ENCODE measurements around the gene PARVA. TPM values are rescaled to one million over a fixed set of nuclear protein-coding genes. Genes with fewer than 3 reads are reported as not detected.

PARVA gene
- total and polyA plus RNA-seq, 3 donors from 2014 or later: 18.7 to 23.7 (median 23.6) TPM

DNA sequence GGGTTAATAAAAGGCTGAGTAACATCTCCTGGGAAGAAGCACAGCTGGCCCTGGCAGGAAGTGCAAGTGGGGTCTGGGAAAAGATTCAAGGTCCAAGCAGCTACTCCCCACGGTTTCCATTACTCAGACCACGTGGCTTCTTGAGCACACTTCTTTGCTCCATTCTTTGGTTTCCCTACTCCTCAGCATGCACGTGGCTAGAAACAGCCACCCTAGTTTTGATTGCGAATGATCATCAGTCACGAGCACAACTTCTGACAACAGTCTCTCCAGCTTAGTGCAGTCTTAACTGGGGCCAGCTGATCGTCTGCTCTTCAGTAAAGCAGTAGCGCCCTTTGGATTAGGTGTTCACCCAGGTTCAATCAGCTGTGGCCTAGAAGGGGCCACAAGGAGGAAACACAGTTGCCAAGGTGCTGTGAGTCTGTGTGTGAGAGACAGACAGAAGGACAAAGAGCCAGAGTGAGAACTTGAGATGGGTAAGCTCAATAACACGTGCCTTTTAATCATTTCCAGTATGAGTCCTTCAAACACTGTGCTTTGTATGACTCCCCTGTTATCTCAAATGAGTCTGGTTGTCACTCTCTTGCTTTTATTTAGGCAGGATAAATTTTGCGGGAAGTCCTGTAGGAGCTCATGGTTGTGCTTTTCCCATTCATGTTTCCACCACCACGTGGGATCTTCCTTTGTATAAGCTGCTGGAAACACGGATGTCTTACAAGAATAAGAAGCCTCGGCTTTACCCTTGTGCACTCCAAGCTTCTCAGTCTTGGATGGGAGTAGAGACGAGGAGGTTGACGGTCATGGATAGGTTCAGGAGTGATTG is 901 bp upstream of the PARVA start:
- H3K4me1 ChIP-seq: peaks cover 15% of the 10 kb centered on the region
- DNase-seq: peak; percentile 47
- H3K4me3 ChIP-seq: peak overlapping the region; percentile 73 to 78
- no peaks in the 10 kb centered on the region for H3K27me3 ChIP-seq
- peak overlapping the region; percentile 90 to 98 for H3K27ac ChIP-seq
- no peak for TF ChIP-seq POLR2A (IDR thresholded peaks at IDR 0.05)
- TF ChIP-seq CTCF (IDR thresholded peaks at IDR 0.05): no peak
- no peaks in the 10 kb centered on the region for H3K9me3 ChIP-seq
- no peaks in the 10 kb centered on the region for H3K36me3 ChIP-seq (ENCODE audit: low read depth, missing control alignments)
- 32 to 38% methylated on average over 14 of the region's 14 CpGs for WGBS, 2 donors
- intact Hi-C loops (cut with DNase I; ENCODE audit: low total_unique reads): no loop called here

DNA sequence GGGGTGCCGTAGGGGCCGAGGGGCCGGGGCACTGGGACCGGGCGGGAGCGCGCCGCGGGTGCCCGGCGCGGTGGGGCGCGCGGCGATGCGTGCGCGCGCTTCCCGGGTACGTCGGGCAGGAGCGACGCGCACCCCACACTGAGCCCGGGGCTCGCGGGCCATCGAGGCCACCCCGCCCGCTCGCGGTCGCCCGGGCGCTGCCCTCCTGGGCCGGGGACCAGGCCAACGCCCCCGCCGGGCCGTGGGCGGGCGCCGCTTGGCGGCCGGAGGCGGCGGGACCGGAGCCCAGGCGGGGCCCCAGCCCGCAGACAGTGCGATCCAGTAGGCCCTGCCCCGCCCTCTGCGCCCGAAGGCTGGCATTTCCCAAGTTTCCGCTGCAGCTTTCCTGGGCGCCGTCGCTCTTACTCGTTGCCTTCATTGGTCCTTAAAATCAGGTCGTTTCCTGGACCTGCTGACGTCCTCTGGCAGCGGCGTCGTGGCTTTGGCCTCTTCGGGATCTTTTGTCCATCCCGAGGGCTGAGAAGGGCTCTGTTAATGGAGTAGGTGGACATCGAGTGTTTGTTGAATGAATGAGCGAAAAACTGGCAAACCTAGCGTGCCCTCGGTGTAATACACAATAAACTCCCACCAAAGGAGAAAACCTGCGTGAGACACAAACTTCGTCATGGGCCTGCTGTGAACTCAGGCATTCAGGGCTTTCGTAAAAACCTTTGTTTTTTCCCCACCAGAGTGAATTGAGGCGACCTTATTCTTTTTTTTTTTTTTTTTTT is 638 bp downstream of the PARVA start:
- DNase-seq: peak; percentile 76
- TF ChIP-seq CTCF (IDR thresholded peaks at IDR 0.05) (no peak), POLR2A (IDR thresholded peaks at IDR 0.05) (no peak)
- Histone ChIP-seq H3K27ac (peak overlapping the region; percentile 90 to 98), H3K4me1 (peaks cover 15% of the 10 kb centered on the region), H3K36me3 (ENCODE audit: low read depth, missing control alignments) (no peaks in the 10 kb centered on the region), H3K27me3 (no peaks in the 10 kb centered on the region), H3K9me3 (no peaks in the 10 kb centered on the region), H3K4me3 (peak overlapping the region; percentile 73 to 78)
- WGBS, 2 donors: 3 to 5% methylated on average over 22 to 48 of the region's 76 CpGs
- intact Hi-C loops (cut with DNase I; ENCODE audit: low total_unique reads): no loop called here

- Histone ChIP-seq H3K27me3 (no peaks in the 10 kb centered on the region), H3K36me3 (ENCODE audit: low read depth, missing control alignments) (no peaks in the 10 kb centered on the region), H3K9me3 (no peaks in the 10 kb centered on the region), H3K4me1 (peaks cover 15% of the 10 kb centered on the region), H3K4me3 (no peak overlapping the region), H3K27ac (no peak overlapping the region)
- DNase-seq: no peak
- intact Hi-C loops (cut with DNase I; ENCODE audit: low total_unique reads): no loop called here
- WGBS, 2 donors: 70 to 84% methylated on average over 9 of the region's 9 CpGs
- TF ChIP-seq POLR2A (IDR thresholded peaks at IDR 0.05) (no peak), CTCF (IDR thresholded peaks at IDR 0.05) (no peak)
Observed at GRCh38 chr11:12380565-12381325, 3.4 kb downstream of the PARVA start.

DNA sequence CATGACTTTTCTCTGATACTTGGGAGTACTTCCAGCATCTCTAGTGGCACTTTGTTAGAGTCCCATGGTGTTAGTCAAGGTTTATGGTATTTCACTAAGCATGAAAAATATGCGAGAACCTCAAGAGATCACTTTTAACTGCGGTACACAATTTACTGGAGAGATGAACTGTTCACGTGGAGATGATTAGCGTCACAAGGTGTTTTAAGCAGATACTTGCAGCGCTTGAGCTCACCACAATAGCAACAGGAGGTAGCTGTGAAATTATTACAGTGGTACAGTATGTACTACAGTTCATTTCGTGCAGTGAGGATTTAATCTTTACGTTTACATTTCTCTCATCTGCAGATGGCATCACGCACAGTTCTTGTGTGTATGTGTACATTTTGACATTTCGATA is 4.5 kb downstream of the PARVA start:
- no peak overlapping the region for H3K27ac ChIP-seq
- no peak for DNase-seq
- TF ChIP-seq POLR2A (IDR thresholded peaks at IDR 0.05) (no peak), CTCF (IDR thresholded peaks at IDR 0.05) (no peak)
- H3K36me3 ChIP-seq (ENCODE audit: low read depth, missing control alignments): no peaks in the 10 kb centered on the region
- no peaks in the 10 kb centered on the region for H3K9me3 ChIP-seq
- no peaks in the 10 kb centered on the region for H3K27me3 ChIP-seq
- intact Hi-C loops (cut with DNase I; ENCODE audit: low total_unique reads): no loop called here
- WGBS, 2 donors: 90% methylated on average over 9 of the region's 9 CpGs
- H3K4me3 ChIP-seq: no peak overlapping the region
- H3K4me1 ChIP-seq: peaks cover 8% of the 10 kb centered on the region
